OCI-M1 (cell line): ENCODE data around the gene CYGB.
A peak's percentile ranks its signal among the peaks of the same experiment; 100 is the strongest.
"Not testable (repeated sequence)": the region's sequence is repeated elsewhere in the genome, so short reads cannot be mapped to it uniquely, and the experiment has no call there.

ENCODE experiments used
- DNase-seq: peaks from one replicate; lab custom pipeline; 2025; lab: John Stamatoyannopoulos, UW

Gene CYGB

GRCh38 chr17:76523084-76524037 is 14.1 kb downstream of the CYGB start:
- DNase-seq = peak; percentile 74

GRCh38 chr17:76521683-76522082 is 15.8 kb downstream of the CYGB start:
- not testable (repeated sequence) for DNase-seq

DNA sequence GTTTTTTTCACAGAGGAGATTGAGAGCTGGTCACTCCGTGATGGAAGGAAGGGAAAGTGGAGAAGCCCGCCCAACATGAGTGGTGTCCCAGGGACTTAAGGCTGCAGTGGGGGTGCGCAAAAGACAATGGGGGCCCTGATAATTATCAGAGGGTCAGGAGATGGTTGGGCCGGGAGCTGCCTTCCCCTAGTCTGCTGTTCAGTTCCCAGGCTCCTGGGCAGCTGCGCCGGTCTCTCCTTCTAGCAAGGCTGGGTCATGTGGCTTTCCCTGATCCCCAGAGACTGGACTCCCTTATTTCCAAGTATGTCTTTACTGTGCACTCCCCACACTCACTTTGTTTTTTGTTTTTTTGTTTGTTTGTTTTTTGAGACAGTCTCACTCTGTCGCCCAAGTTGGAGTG is 16.2 kb downstream of the CYGB start:
- DNase-seq = no peak

GRCh38 chr17:76519048-76519966 is 18.2 kb downstream of the CYGB start:
- DNase-seq = no peak

DNA sequence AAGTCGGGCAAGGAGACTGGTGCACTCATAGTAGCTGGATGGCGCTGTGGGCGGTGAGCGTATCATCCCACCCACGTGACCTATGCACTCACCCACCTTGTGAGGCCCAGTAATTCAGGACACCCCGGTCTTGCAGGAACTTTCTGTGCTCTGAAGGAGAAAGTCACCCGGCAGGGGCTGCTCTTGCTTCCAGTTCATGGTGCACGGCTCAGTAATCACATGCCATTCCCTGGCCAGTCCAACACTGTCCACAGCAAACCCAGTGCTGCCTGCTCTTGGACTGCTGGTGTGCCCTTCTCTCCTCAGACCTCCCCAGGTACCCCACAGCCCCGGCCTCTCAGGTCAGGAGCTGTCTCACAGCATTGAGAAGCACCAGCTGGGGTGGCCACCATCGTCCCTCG is 19.9 kb downstream of the CYGB start:
- DNase-seq = no peak

DNA sequence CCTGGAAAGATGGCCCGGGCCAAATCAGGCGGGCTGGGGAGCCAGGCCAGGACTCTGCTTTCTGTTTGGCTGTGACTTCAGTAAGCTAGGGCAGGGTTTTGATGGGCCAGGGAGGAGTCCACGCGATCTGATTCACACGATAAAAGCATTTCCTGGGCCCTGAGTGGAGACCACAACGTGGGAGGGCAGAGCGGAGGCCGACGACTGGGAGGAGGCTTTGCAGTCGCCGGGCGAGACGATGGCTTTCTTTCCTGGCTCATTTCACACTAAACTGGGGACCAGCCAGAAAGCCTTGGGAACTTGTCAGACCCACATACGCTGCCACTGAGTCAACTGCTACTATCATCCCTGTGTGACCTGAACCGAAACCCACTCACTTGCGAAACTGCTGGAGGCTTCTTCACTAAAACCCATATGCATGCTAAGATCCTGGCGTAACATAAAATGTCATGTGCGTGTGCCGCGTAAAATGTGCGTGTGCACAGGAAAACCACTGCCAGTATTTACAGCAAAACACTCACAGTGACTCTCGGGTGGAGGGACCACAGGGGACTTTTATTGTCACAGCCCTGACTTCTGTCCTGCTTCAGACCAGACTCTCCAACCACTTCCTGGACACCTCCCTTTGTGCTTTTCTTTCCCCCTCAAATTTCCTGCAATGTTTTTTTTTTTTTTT is 22.1 kb downstream of the CYGB start:
- DNase-seq = no peak

DNA sequence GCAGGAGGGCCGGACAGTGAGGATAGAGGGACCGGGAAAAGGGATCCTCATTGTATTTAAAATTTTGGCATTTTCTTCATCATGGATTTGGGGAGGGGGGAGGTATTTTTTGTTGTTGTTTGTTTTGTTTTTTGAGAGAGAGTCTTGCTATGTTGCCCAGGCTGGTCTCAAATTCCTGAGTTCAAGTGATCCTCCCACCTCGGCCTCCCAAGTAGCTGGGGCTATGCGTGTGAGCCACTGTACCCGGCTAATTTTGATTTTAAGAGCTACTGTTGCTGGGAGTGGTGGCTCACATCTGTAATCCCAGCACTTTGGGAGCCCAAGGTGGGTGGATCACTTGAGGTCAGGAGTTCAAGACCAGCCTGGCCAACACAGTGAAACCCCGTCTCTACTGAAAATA is 23.2 kb downstream of the CYGB start:
- DNase-seq = not testable (repeated sequence)

- no peak for DNase-seq
Observed at GRCh38 chr17:76513306-76513692, 24.2 kb downstream of the CYGB start.

GRCh38 chr17:76512366-76513305 is 24.9 kb downstream of the CYGB start:
- DNase-seq = no peak

- DNase-seq = no peak
Observed at GRCh38 chr17:76511668-76512365, 25.7 kb downstream of the CYGB start.

DNA sequence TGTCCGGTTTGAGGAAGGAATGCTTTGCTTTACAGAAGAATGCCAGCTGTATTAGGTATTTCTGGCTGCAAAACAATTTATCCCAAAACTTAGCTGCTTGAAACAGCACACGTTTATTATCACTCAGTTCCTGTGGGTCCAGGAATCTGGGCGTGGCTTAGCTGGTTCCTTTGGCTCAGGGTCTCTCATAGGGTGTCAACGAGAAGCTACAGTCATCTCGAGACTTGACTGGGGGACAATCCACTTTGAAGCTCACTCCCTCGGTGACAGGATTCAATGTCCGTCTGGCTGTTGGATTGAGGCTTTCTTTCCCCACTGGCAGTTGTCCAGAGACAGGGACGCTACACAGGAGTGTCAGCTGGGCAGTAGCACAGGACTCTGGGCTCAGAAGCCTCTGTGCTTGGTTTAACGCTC is 26.7 kb downstream of the CYGB start:
- no peak for DNase-seq

DNA sequence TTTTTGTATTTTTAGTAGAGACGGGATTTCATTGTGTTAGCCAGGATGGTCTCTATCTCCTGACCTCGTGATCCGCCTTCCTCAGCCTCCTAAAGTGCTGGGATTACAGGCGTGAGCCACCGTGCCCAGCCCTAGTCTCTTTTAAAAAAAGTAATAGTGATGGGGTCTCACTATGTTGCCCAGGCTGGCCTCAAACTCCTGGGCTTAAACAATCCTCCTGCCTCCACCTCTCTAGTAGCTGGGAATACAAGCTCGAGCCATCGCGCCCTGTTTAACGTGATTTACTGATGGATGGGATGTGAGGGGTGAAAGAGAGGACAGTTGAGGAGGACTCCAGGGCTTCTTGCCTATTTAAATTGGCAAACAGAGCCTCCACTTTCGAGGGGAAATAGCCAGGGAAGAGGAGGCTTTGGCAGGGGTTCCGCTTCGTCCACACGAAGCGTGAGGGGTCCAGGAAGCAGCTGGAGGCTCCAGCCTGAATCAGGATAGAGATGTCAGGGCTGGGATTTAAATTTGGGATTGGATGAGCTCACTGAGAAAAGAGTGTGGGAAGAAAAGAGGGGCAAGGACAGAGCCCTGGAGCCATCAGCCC is 28.9 kb downstream of the CYGB start:
- not testable (repeated sequence) for DNase-seq

GRCh38 chr17:76506408-76507345 is 30.8 kb downstream of the CYGB start:
- peak; percentile 78 for DNase-seq

DNA sequence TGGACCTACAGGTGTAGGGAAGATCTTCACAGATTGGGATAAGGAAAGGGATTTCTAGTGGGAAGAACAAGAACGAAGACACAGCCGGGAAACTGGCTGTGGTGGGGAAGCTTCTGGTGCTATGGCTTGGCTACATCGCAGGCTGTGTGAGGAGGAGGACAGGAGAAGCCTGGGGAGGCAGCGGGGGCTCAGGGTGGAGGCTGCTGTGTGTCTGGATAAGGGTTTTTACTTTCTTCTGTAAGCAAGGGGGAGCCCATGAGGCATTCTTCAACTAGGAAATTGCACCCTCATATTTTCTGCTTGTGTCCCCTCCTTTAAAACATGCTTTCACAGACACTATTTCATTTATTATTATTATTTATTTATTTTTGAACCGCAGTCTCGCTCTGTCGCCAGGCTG is 33.4 kb downstream of the CYGB start:
- peak; percentile 61 for DNase-seq

GRCh38 chr17:76502341-76503211 is 34.9 kb downstream of the CYGB start:
- no peak for DNase-seq

DNA sequence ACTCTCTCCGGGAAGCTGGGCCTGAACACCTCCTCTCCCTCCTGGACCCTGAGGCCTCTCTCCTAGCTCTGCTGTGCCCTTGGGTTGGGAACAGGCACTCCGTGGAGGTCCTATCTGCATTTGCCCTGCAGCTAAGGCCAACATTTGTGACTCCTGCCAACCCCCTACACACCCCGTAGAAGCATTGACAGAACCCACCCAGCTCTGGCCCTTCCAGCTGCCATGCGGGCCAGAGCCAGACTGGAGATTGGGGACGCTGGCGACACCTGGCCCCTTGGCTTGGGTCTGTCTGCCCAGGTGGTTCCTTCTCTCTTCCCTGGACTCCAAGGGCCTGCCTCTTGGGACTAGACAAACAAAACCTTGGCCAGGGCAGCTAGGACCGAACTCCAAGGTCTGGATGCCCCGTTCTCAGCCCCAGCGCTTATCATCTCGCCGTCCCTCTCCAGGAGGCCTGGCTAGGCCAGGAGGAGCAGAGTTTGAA is 35.6 kb downstream of the CYGB start:
- DNase-seq = no peak

DNA sequence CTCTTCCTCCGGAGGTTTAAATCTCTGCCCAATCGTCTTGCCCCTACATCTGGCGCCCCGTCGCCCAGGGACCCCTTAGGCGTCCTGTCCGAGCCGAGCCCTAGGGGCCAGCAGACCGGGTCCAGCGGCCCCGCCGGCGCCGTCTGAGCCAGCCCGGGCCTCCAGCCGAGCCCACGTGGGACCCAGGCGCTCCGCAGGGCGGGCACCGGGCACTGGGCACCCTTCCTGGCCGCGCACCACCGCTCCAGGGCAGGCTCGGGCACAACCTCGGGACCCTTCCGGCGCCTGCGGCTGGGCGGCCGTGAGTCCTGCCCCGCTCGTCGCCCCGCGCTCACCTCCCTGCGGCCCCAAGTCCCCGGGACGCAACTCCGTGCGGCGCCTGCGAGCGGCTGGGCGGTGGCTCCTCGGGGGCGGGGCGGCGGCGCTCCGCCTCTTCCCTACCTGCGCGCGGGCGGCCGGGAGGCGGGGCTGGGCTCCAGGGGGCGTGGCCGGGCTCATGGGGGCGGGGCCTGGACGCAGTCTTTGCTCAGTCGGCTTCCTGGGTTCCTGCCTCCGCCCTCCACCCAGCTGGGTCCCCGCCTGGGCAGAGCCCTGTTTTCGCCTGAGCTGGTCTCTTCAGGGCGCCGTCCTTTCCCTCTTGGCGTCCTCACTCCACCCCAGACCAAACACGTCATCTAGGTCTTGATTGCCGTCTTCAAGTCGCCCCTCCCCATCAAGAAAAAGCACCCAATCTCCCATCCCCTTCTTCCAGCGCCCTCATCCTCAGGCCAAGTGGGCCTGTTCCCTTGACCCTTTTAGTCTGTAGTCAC is 36.3 kb downstream of the CYGB start, which contains the start of gene RHBDF2:
TSS of gene RHBDF2 (minus strand) at position 406 of the 809 bp plus-strand sequence. CDS start 19,899 bp downstream, outside the sequence.
- DNase-seq = peak; percentile 77
